B cell (primary cell): ENCODE results near the gene PLA2G4E. TPM values are rescaled to one million over a fixed set of nuclear protein-coding genes. Genes with fewer than 3 reads are reported as not detected.

Experiments used
- ATAC-seq: fragments of 200-7000 bp; cut with Tn5 transposase; one replicate; pipeline ENCODE4 v1.10.0; 2021; ENCODE audit warnings: low read depth, mild to moderate bottlenecking, moderate number of reproducible peaks, moderate library complexity
- CTCF ChIA-PET: fragments of 350-600 bp; sonication (Branson Sonifier 250); formaldehyde crosslinking; loops from one replicate; lab custom pipeline; 2021; ENCODE audit warnings: antibody characterized with exemption, inconsistent platforms; lab: Charles Lee
- POLR2A ChIA-PET: fragments of 350-600 bp; sonication (Branson Sonifier 250); formaldehyde crosslinking; loops from one replicate; lab custom pipeline; 2021; ENCODE audit warnings: antibody characterized with exemption; lab: Charles Lee
- DNase-seq: peaks from one replicate; pipeline ENCODE4 v3.0.0; 2013
- H2AFZ ChIP-seq: 2 replicates; pipeline ENCODE4 v1.6.1; 2012; ENCODE audit warnings: mild to moderate bottlenecking, low read depth, low read length; ENCODE audit not compliant: insufficient read depth, poor library complexity, severe bottlenecking
- H3K27ac ChIP-seq, 2 donors: 1 replicate in 1 of 2; 2 replicates in 1 of 2; pipeline ENCODE4 v1.5.1; 2012 to 2013; ENCODE audit warnings: low read length in 2 of 2, mild to moderate bottlenecking in 2 of 2, moderate library complexity in 1 of 2
- H3K27me3 ChIP-seq, 4 experiments: fragments of 200-600 bp in 1 of 4; sonication (generic) in 1 of 4; replicated peaks in 1 of 4; 1 replicate in 2 of 4; 2 replicates in 2 of 4; pipeline versions ENCODE4 v1.6.1 to v1.7.0; 2013 to 2016; ENCODE audit warnings: low read length in 3 of 4, mild to moderate bottlenecking in 2 of 4, mixed read lengths in 1 of 4, moderate library complexity in 1 of 4; ENCODE audit not compliant: insufficient read depth in 4 of 4, control insufficient read depth in 3 of 4; ENCODE audit errors: control extremely low read depth in 1 of 4
- H3K36me3 ChIP-seq, 2 experiments: replicated peaks in 1 of 2; 1 replicate in 1 of 2; 2 replicates in 1 of 2; pipeline versions ENCODE4 v1.6.1 to v1.7.1; 2013; ENCODE audit warnings: low read length in 1 of 2; ENCODE audit not compliant: insufficient read depth in 2 of 2, control insufficient read depth in 1 of 2; ENCODE audit errors: control extremely low read depth in 1 of 2, extremely low read depth in 1 of 2
- H3K4me1 ChIP-seq, 2 donors: fragments of 200-600 bp in 1 of 2; sonication (generic) in 1 of 2; 1 replicate in 1 of 2; 2 replicates in 1 of 2; pipeline versions ENCODE4 v1.5.1 to v1.6.1; 2013 to 2017; ENCODE audit warnings: low read length in 2 of 2; ENCODE audit not compliant: control insufficient read depth in 2 of 2, insufficient read depth in 2 of 2
- H3K4me2 ChIP-seq: replicated peaks from 2 replicates; pipeline ENCODE3; 2012; ENCODE audit warnings: mild to moderate bottlenecking, low read depth, low read length; ENCODE audit not compliant: poor library complexity, severe bottlenecking
- H3K4me3 ChIP-seq, 5 experiments: fragments of 200-600 bp in 1 of 5; sonication (generic) in 1 of 5; 1 replicate in 3 of 5; 2 replicates in 2 of 5; pipeline versions ENCODE4 v1.5.1 to v1.7.0; 2011 to 2016; ENCODE audit warnings: low read length in 4 of 5, mild to moderate bottlenecking in 4 of 5, low read depth in 2 of 5, control low read depth in 1 of 5, moderate library complexity in 1 of 5; ENCODE audit not compliant: insufficient read depth in 1 of 5; ENCODE audit errors: control extremely low read depth in 1 of 5, extremely low read depth in 1 of 5
- H3K79me2 ChIP-seq: fragments of 200-600 bp; sonication (generic); one replicate; pipeline ENCODE4 v1.6.0; 2016; ENCODE audit warnings: low read length; ENCODE audit not compliant: control insufficient read depth, insufficient read depth
- H3K9ac ChIP-seq: fragments of 200-600 bp; sonication (generic); 2 replicates; pipeline ENCODE4 v1.6.1; 2017; ENCODE audit warnings: mild to moderate bottlenecking, low read length, moderate library complexity
- H3K9me3 ChIP-seq, 3 donors: one replicate each; pipeline versions ENCODE4 v1.6.1 to v1.7.1; 2013; ENCODE audit warnings: low read length in 2 of 3; ENCODE audit not compliant: control insufficient read depth in 2 of 3, insufficient read depth in 1 of 3; ENCODE audit errors: control extremely low read depth in 1 of 3
- H4K20me1 ChIP-seq: 2 replicates; pipeline ENCODE4 v1.6.0; 2012; ENCODE audit warnings: mild to moderate bottlenecking, low read length; ENCODE audit not compliant: insufficient read depth, control insufficient read depth, poor library complexity, severe bottlenecking
- H3K27ac Mint-ChIP-seq: one replicate; pipeline ENCODE4 v1.8.0; 2021; ENCODE audit warnings: mixed read lengths
- H3K27me3 Mint-ChIP-seq: one replicate; pipeline ENCODE4 v1.8.0; 2021; ENCODE audit warnings: mixed read lengths
- H3K4me1 Mint-ChIP-seq: one replicate; pipeline ENCODE4 v1.8.0; 2021; ENCODE audit warnings: mixed read lengths
- H3K4me3 Mint-ChIP-seq: one replicate; pipeline ENCODE4 v1.8.0; 2021; ENCODE audit warnings: mixed read lengths
- H3K9me3 Mint-ChIP-seq: one replicate; pipeline ENCODE4 v1.8.0; 2022; ENCODE audit warnings: mixed read lengths; ENCODE audit not compliant: insufficient read depth
- CTCF ChIP-seq: fragments of 200-600 bp; IDR thresholded peaks from one replicate; pipeline ENCODE4 v1.8.0; 2022; ENCODE audit warnings: antibody characterized with exemption, mild to moderate bottlenecking
- EZH2 ChIP-seq: IDR thresholded peaks from 2 replicates; pipeline ENCODE4 v1.6.1; 2012; ENCODE audit warnings: borderline replicate concordance, low read depth, mild to moderate bottlenecking, moderate library complexity, low read length; ENCODE audit not compliant: insufficient read depth, poor library complexity, severe bottlenecking
- WGBS: methylation state at CpG from one replicate; pipeline ENCODE4 v1.1.5; 2013; ENCODE audit warnings: missing lambda C conversion rate; ENCODE audit not compliant: insufficient coverage; 5-methylcytosine and 5-hydroxymethylcytosine counted together
- intact Hi-C: fragments of 100-400 bp; cut with micrococcal nuclease; formaldehyde crosslinking; loops from one replicate; pipeline ENCODE4 v1.10.0; 2022
- polyA plus RNA-seq: library from polyadenylated mRNA; depleted of rRNA; stranded (reverse); fragments of >200 nt; gene quantifications from 2 replicates; pipeline ENCODE4 v1.2.3, GENCODE V29; 2012
- total RNA-seq, 2 donors: library from RNA; stranded (reverse); fragments of 120-200 nt in 1 of 2; gene quantifications; 1 replicate in 1 of 2; 2 replicates in 1 of 2; pipeline versions ENCODE4 v1.2.3 to v1.2.4, GENCODE V29; 2013 to 2022

The PLA2G4E gene
- total and polyA plus RNA-seq, 2 donors (not counting 1 experiment from before 2014, with no cell fraction given), result not detected

GRCh38 chr15:42068601-42069000 lies 47.8 kb upstream of the PLA2G4E start:
- Histone ChIP-seq H3K9me3 (peaks cover 0 to 14% (median 0%) of the 10 kb centered on the region in 3 donors), H3K27me3 (peaks cover 0 to 15% (median 0%) of the 10 kb centered on the region in 4 experiments), H3K79me2 (no peaks in the 10 kb centered on the region), H3K4me1 (no peaks in the 10 kb centered on the region), H3K9ac (no peak overlapping the region), H3K36me3 (no peaks in the 10 kb centered on the region), H3K27ac (no peak overlapping the region), H3K4me2 (no peak overlapping the region), H2AFZ (no peak overlapping the region), H4K20me1 (no peaks in the 10 kb centered on the region), H3K4me3 (no peak overlapping the region)
- H3K27ac Mint-ChIP-seq, result no peak overlapping the region
- TF ChIP-seq CTCF (no peak), EZH2 (no peak)
- H3K4me3 Mint-ChIP-seq, result no peak overlapping the region
- H3K4me1 Mint-ChIP-seq, result peaks cover 2% of the 10 kb centered on the region
- WGBS, result 85% methylated on average over 14 of the region's 14 CpGs
- ATAC-seq, result no peak
- DNase-seq, result no peak
- intact Hi-C loops, result no loop called here
- CTCF ChIA-PET, result no interaction called here
- POLR2A ChIA-PET, result no interaction called here
- H3K9me3 Mint-ChIP-seq, result peaks cover 5% of the 10 kb centered on the region
- H3K27me3 Mint-ChIP-seq, result peaks cover 34% of the 10 kb centered on the region

- Histone ChIP-seq H3K9ac (no peak overlapping the region), H3K4me3 (no peak overlapping the region), H2AFZ (no peak overlapping the region), H3K4me1 (no peaks in the 10 kb centered on the region), H3K27me3 (peaks cover 0 to 15% (median 0%) of the 10 kb centered on the region in 4 experiments), H3K27ac (no peak overlapping the region), H3K9me3 (peaks cover 0 to 14% (median 0%) of the 10 kb centered on the region in 3 donors), H4K20me1 (no peaks in the 10 kb centered on the region), H3K79me2 (no peaks in the 10 kb centered on the region), H3K36me3 (no peaks in the 10 kb centered on the region), H3K4me2 (no peak overlapping the region)
- Mint-ChIP-seq H3K4me1 (peaks cover 2% of the 10 kb centered on the region), H3K27ac (no peak overlapping the region), H3K27me3 (peaks cover 30% of the 10 kb centered on the region), H3K4me3 (no peak overlapping the region), H3K9me3 (peaks cover 5% of the 10 kb centered on the region)
- POLR2A ChIA-PET, result no interaction called here
- DNase-seq (no peak), ATAC-seq (no peak)
- TF ChIP-seq EZH2 (no peak), CTCF (no peak)
- WGBS, result 28% methylated on average over 5 of the region's 10 CpGs
- CTCF ChIA-PET, result interaction anchor here (1.0 kb wide), 1 partner anchor 17 kb away, joined by 4 read pairs; no protein-coding TSS in a partner anchor
- intact Hi-C loops, result no loop called here
Measured at GRCh38 chr15:42066764-42067415, 46.0 kb upstream of the PLA2G4E start.
